Testis (tissue), 2 donors: ENCODE measurements around the gene CELF4.

Experiments
- POLR2A ChIP-seq: fragments of 450-650 bp; IDR thresholded peaks from one replicate; pipeline ENCODE4 v1.6.1; 2017; ENCODE audit warnings: antibody characterized with exemption, mild to moderate bottlenecking, moderate library complexity
- TF ChIP-seq, protein P1 (sequence below), 3 experiments: fragments of 450-650 bp in 2 of 3; fragments of 200-600 bp in 1 of 3; sonication (generic) in 1 of 3; IDR thresholded peaks; one replicate each; pipeline ENCODE4 v1.5.1; 2016 to 2019; ENCODE audit warnings: antibody characterized with exemption in 3 of 3, mild to moderate bottlenecking in 2 of 3, moderate library complexity in 1 of 3

DNA sequence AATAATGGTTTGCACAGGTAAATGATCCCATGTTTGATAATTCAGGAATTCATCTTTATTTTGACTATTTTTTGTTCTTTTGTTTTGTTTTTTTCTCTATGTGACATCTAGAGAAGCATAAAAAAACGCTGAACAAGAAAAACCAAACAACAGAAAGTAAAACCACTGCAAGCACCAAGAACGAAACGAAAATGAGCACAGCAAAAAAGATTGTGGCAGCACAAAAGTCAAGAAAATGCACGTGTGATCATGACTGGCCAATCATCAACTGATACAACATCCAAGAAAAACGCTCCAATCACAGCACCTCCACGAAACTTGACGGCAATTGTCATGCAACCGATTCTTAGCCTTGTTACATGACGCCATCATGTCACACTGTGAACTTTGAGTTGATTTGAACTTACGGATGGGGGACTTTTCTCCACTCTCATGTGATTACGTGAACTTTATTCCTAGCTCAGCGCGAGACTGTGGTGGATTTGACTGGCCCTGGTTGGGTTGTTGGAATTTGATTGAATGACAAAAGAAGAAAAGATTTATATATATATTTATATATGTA lies 318.7 kb downstream of the CELF4 start:
- TF ChIP-seq, protein P1, sequence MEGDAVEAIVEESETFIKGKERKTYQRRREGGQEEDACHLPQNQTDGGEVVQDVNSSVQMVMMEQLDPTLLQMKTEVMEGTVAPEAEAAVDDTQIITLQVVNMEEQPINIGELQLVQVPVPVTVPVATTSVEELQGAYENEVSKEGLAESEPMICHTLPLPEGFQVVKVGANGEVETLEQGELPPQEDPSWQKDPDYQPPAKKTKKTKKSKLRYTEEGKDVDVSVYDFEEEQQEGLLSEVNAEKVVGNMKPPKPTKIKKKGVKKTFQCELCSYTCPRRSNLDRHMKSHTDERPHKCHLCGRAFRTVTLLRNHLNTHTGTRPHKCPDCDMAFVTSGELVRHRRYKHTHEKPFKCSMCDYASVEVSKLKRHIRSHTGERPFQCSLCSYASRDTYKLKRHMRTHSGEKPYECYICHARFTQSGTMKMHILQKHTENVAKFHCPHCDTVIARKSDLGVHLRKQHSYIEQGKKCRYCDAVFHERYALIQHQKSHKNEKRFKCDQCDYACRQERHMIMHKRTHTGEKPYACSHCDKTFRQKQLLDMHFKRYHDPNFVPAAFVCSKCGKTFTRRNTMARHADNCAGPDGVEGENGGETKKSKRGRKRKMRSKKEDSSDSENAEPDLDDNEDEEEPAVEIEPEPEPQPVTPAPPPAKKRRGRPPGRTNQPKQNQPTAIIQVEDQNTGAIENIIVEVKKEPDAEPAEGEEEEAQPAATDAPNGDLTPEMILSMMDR (IDR thresholded peaks at IDR 0.05) = no peak
- no peak for TF ChIP-seq POLR2A
